Stimulated activated naive CD8-positive, alpha-beta T cell treated with anti-CD3 and anti-CD28 coated beads, Interleukin-15, amount 100 ng/mL, for 72 hours (primary cell): ENCODE measurements around the gene SLC66A3.

ENCODE experiments used
- ATAC-seq: fragments of 150-1000 bp; cut with Tn5 transposase; 2 replicates; pipeline ENCODE4 v1.10.0; 2021; ENCODE audit warnings: mild to moderate bottlenecking, moderate library complexity
- DNase-seq, 2 donors: peaks; one replicate each; pipeline ENCODE4 v3.0.0; 2021 to 2022
- H3K27ac Mint-ChIP-seq, 2 donors: one replicate each; pipeline ENCODE4 v1.8.0; 2022; ENCODE audit warnings: mild to moderate bottlenecking in 2 of 2, mixed read lengths in 2 of 2, moderate library complexity in 2 of 2
- H3K27me3 Mint-ChIP-seq: one replicate; pipeline ENCODE4 v1.8.0; 2022; ENCODE audit warnings: mixed read lengths
- H3K4me1 Mint-ChIP-seq: one replicate; pipeline ENCODE4 v1.8.0; 2022; ENCODE audit warnings: mild to moderate bottlenecking, mixed read lengths
- H3K4me3 Mint-ChIP-seq, 2 donors: one replicate each; pipeline ENCODE4 v1.8.0; 2022; ENCODE audit warnings: mild to moderate bottlenecking in 2 of 2, mixed read lengths in 2 of 2, moderate library complexity in 1 of 2
- H3K9me3 Mint-ChIP-seq, 2 donors: one replicate each; pipeline ENCODE4 v1.8.0; 2022; ENCODE audit warnings: mixed read lengths in 2 of 2

Gene SLC66A3

GRCh38 chr2:11155381-11156035, at the start of gene SLC66A3:
TSS of gene SLC66A3 (plus strand) at chr2:11155467. CDS start at chr2:11155547, 80 bp downstream.
- ATAC-seq (peak; percentile 89), DNase-seq (peak; percentile 82 to 84)
- Mint-ChIP-seq H3K27ac (peak within 1 kb of the TSS; percentile 86 to 95), H3K9me3 (no peaks in the 10 kb centered on the region), H3K4me3 (peak within 1 kb of the TSS; percentile 88), H3K27me3 (no peaks in the 10 kb centered on the region), H3K4me1 (peaks cover 35% of the 10 kb centered on the region)

GRCh38 chr2:11109002-11109401, 46.3 kb upstream of the SLC66A3 start:
- H3K9me3 Mint-ChIP-seq, result peaks cover 0 to 6% of the 10 kb centered on the region in 2 donors
- no peak for ATAC-seq

DNA sequence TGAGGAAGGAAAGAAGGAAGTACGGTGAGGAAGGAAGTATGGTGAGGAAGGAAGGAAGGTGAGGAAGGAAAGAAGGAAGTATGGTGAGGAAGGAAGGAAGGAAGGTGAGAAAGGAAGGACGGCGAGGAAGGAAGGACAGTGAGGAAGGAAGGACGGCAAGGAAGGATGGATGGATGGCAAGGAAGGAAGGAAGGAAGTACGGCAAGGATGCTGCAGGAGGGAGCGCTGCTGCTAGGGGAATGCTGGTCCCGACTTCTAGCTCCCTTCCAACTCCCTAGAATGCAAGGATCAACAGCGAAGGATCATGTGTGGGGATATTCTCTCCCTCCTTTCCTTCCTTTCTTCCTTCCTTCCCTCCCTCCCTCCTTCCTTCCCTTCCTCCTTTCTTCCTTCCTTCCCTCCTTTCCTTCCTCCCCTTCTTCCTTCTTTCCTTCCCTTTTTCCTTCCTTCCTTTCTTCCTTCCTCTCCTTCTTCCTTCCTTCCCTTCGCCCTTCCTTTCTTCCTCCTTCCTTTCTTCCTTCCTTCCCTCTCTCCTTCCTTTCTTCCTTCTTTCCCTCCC, 42.3 kb upstream of the SLC66A3 start:
- Mint-ChIP-seq H3K9me3 (peaks cover 0 to 6% of the 10 kb centered on the region in 2 donors), H3K27me3 (no peaks in the 10 kb centered on the region), H3K4me3 (no peak overlapping the region), H3K4me1 (no peaks in the 10 kb centered on the region), H3K27ac (no peak overlapping the region)
- ATAC-seq (no peak), DNase-seq (no peak)

More at GRCh38 chr2:11109002-11109401, 46.3 kb upstream of the SLC66A3 start:
- Mint-ChIP-seq H3K4me3 (no peak overlapping the region), H3K27ac (no peak overlapping the region), H3K27me3 (peaks cover 8% of the 10 kb centered on the region), H3K4me1 (no peaks in the 10 kb centered on the region)
- DNase-seq, result no peak

DNA sequence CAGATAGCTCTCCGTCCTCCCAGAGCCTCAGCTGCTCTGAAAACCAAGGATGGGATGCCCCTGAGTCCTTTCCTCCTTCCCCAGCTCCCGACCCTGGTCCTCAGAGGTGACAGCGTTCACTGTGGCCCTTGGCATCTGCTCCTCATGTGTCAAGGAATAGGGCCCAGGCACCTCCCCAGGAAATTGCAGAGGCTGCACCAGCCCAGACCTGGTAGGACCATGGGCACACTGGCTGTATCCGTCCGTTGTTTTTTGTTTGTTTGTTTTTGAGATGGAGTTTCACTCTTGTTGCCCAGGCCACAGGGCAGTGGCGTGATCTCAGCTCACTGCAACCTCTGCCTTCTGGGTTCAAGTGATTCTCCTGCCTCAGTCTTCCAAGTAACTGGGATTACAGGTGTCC, 37.5 kb upstream of the SLC66A3 start:
- DNase-seq (no peak), ATAC-seq (no peak)
- Mint-ChIP-seq H3K27ac (no peak overlapping the region), H3K27me3 (no peaks in the 10 kb centered on the region), H3K4me3 (no peak overlapping the region), H3K9me3 (peaks cover 0 to 2% of the 10 kb centered on the region in 2 donors), H3K4me1 (peaks cover 15% of the 10 kb centered on the region)

DNA sequence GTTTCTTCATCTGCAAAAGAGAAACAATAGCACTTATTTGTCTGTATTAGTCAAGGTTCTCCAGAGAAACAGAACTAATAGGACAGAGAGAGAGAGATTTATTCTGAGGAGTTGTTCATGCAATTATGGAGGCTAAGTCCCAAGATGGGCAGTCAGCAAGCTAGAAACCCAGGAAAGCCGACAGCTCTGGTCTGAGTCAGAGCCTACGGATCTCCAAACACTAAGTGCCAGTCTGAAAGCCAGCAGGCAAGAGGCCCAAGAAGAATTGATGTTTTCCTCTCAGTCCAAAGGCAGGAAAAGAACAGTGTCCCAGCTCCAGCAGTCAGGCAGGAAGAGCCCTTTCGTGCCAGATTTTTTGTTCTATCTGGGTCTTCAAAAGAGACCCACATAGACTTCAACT, 36.5 kb upstream of the SLC66A3 start:
- H3K4me3 Mint-ChIP-seq, result no peak overlapping the region
- DNase-seq, result no peak
- no peaks in the 10 kb centered on the region for H3K27me3 Mint-ChIP-seq
- ATAC-seq, result no peak
- peaks cover 15% of the 10 kb centered on the region for H3K4me1 Mint-ChIP-seq
- H3K27ac Mint-ChIP-seq, result no peak overlapping the region
- H3K9me3 Mint-ChIP-seq, result no peaks in the 10 kb centered on the region

GRCh38 chr2:11121099-11121822, 34.0 kb upstream of the SLC66A3 start:
- Mint-ChIP-seq H3K4me3 (no peak overlapping the region), H3K27ac (no peak overlapping the region), H3K27me3 (no peaks in the 10 kb centered on the region), H3K4me1 (peaks cover 20% of the 10 kb centered on the region), H3K9me3 (no peaks in the 10 kb centered on the region)
- no peak for DNase-seq
- no peak for ATAC-seq

- Mint-ChIP-seq H3K27ac (no peak overlapping the region), H3K9me3 (no peaks in the 10 kb centered on the region), H3K27me3 (no peaks in the 10 kb centered on the region), H3K4me3 (no peak overlapping the region), H3K4me1 (peaks cover 20% of the 10 kb centered on the region)
- no peak for DNase-seq
- no peak for ATAC-seq
These were observed 33.5 kb upstream of the SLC66A3 start for GRCh38 chr2:11121823-11122155.

DNA sequence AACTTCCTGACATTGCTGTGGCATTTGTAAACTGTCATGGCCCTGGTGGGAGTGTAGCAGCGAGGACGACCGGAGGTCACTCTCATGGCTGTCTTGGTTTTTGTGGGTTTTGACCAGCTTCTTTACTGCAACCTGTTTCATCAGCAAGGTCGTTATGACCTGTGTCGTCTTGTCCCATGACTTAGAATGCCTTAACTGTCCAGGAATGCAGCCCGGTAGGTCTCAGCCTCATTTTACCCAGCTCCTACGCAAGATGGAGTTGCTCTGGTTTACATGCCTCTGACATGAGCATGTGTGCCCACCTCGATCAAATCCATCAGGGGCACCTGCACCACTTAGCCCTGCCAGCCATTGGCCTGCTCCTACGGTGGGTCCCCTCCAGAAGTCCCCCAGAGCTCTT, 32.9 kb upstream of the SLC66A3 start:
- Mint-ChIP-seq H3K9me3 (no peaks in the 10 kb centered on the region), H3K4me3 (no peak overlapping the region), H3K4me1 (peaks cover 20% of the 10 kb centered on the region), H3K27ac (no peak overlapping the region), H3K27me3 (no peaks in the 10 kb centered on the region)
- DNase-seq (no peak), ATAC-seq (no peak)

DNA sequence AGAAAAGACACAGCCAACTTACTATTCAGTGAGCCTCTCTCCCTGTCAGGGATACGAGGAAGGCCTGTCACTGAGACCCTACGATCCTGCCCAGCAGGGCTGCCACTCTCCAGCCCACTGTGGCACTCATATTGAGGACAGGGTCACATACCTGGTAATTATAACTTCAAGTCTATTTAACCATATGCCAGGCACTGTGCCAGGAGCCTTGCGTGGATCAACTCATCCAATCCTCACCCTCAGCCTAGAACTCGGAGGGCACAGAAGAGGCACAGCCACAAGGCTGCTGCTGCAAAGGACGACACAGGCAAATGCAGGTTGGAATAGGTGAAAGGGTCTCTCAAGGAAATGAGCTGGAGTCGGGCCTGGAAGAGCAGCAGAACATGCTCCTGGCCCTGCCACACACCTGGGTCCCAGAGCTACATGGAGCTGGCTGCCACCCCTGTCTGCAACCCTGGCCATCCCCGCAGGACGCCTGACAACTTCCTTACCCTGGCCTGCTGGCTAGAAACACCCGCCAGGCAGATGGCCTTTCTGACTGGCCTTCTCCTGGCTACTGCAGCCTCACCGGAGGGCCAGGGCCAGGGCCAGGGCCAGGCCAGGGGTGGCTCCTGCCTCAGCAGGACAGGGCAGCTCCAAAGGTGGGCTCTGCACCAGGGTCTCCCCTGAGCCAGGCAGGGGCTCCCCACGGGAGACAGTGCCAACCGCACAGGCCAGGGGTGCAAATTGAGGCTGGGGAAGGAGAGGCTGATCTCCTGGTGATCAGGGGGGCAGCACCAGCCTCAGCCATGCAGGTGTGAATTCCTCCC, 32.1 kb upstream of the SLC66A3 start:
- no peak overlapping the region for H3K27ac Mint-ChIP-seq
- H3K9me3 Mint-ChIP-seq, result no peaks in the 10 kb centered on the region
- no peaks in the 10 kb centered on the region for H3K27me3 Mint-ChIP-seq
- no peak for DNase-seq
- peak; percentile 35 for ATAC-seq
- H3K4me1 Mint-ChIP-seq, result peaks cover 25% of the 10 kb centered on the region
- H3K4me3 Mint-ChIP-seq, result no peak overlapping the region

DNA sequence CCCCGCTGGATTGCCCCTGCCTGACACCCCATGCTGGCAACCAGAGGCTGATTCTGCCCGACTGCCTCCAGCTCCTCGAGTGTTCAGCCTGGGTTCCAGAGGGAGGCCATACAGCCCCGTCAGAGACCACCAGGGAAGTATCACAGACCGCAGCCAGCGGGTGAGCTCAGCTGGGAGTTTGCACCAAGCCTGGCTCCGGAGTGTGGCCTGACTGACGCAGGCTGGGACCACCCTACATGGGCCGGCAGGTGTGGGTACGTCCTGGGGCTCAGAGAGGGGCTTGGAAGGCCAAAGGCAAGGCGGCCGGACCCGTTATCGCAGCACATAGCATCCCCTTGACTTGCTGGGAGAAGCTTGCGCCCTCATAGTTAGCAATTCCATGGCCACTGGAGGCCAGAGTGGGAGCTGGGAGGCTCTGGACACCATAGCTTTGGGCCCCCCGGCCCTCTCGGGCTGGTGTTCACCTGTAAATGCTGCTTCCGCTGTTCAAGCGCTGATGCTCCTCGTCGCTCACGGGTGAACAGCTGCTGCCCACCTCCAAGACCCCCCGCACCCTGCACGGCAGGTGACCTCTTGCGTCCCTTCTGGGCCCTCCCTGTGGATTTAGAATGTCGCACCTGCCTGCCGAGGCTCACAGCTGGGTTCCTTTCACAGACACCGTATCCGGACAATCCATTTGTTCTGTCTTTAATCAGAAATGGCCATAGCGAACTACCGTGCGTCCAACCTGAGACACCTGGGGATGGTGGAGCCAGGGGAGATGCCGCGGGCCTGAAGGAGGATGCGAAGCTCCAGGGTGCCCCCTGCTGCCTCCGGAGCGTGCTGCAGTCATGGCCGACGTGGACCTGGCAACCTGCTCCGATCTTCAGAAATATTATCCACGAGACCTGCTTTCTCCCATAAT, 31.2 kb upstream of the SLC66A3 start:
- no peak overlapping the region for H3K4me3 Mint-ChIP-seq
- no peaks in the 10 kb centered on the region for H3K27me3 Mint-ChIP-seq
- H3K27ac Mint-ChIP-seq, result no peak overlapping the region
- DNase-seq, result peak; percentile 63 to 67
- peak; percentile 63 for ATAC-seq
- peaks cover 30% of the 10 kb centered on the region for H3K4me1 Mint-ChIP-seq
- no peaks in the 10 kb centered on the region for H3K9me3 Mint-ChIP-seq

GRCh38 chr2:11124760-11125068, 30.6 kb upstream of the SLC66A3 start:
- peaks cover 30% of the 10 kb centered on the region for H3K4me1 Mint-ChIP-seq
- H3K4me3 Mint-ChIP-seq, result no peak overlapping the region
- DNase-seq (no peak), ATAC-seq (no peak)
- no peak overlapping the region for H3K27ac Mint-ChIP-seq
- H3K9me3 Mint-ChIP-seq, result no peaks in the 10 kb centered on the region
- no peaks in the 10 kb centered on the region for H3K27me3 Mint-ChIP-seq

DNA sequence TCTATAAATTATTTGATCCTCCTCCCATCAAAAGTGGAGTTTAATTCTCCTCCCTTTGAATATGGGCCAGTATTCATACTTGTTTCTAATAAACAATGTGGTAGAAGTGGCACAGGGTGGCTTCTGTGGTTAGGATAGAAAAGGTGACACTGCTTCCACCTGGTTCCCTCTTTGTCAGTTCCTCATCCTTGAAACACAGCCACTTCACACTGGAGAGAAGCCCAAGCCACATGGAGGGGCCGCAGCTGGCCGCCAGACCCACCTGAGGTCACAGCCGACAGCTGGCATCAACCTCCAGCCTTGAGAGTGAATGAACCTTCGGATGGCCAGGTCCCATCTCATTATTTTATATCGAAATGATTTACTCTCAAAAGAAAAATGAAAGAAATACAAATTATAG, 27.5 kb upstream of the SLC66A3 start:
- ATAC-seq (no peak), DNase-seq (no peak)
- Mint-ChIP-seq H3K27me3 (no peaks in the 10 kb centered on the region), H3K4me3 (no peak overlapping the region), H3K4me1 (peaks cover 44% of the 10 kb centered on the region), H3K9me3 (no peaks in the 10 kb centered on the region), H3K27ac (no peak overlapping the region)

GRCh38 chr2:11128243-11128951, 26.9 kb upstream of the SLC66A3 start:
- DNase-seq (no peak), ATAC-seq (no peak)
- H3K4me1 Mint-ChIP-seq, result peaks cover 48% of the 10 kb centered on the region
- no peak overlapping the region for H3K4me3 Mint-ChIP-seq
- no peaks in the 10 kb centered on the region for H3K27me3 Mint-ChIP-seq
- no peaks in the 10 kb centered on the region for H3K9me3 Mint-ChIP-seq
- no peak overlapping the region for H3K27ac Mint-ChIP-seq

- Mint-ChIP-seq H3K4me3 (peak overlapping the region; percentile 75 to 80), H3K4me1 (peaks cover 42% of the 10 kb centered on the region), H3K27ac (no peak overlapping the region), H3K27me3 (no peaks in the 10 kb centered on the region), H3K9me3 (no peaks in the 10 kb centered on the region)
- peak; percentile 82 for ATAC-seq
- peak; percentile 67 to 76 for DNase-seq
These were observed 25.4 kb upstream of the SLC66A3 start for GRCh38 chr2:11129598-11130449.
